ENCODE data around the gene ETV6.

ETV6 gene

DNA sequence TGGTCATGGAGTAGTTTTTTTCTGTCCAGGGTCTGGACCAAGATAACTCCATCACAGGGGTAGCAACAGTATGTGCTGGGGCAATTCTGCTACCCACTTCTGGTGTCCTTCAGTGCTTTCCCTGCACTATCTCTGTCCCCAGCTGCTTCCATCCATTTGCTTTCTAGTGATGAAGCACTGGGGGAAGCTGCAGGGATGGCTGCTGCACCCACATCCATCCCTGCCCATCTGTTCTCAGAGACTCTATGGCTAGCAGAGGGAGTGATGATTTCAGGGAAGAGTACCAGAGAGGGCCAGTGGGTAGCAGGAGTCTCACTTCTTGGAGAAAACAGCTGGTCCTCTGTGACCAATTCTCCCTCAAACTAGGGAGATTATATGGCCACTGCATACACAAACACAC lies 44.1 kb downstream of the ETV6 start:
- ChIA-PET POLR2A (no interaction called here), CTCF (interaction anchor here (1.4 kb wide), 1 partner anchor 21 kb away, joined by 3 read pairs; no protein-coding TSS in a partner anchor)
- no peak for DNase-seq (ENCODE audit: extremely low spot score)
- TF ChIP-seq, protein P1, sequence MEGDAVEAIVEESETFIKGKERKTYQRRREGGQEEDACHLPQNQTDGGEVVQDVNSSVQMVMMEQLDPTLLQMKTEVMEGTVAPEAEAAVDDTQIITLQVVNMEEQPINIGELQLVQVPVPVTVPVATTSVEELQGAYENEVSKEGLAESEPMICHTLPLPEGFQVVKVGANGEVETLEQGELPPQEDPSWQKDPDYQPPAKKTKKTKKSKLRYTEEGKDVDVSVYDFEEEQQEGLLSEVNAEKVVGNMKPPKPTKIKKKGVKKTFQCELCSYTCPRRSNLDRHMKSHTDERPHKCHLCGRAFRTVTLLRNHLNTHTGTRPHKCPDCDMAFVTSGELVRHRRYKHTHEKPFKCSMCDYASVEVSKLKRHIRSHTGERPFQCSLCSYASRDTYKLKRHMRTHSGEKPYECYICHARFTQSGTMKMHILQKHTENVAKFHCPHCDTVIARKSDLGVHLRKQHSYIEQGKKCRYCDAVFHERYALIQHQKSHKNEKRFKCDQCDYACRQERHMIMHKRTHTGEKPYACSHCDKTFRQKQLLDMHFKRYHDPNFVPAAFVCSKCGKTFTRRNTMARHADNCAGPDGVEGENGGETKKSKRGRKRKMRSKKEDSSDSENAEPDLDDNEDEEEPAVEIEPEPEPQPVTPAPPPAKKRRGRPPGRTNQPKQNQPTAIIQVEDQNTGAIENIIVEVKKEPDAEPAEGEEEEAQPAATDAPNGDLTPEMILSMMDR (IDR thresholded peaks at IDR 0.05; ENCODE audit: control extremely low read depth, extremely low read depth, low read depth, missing control alignments), result no peak

DNA sequence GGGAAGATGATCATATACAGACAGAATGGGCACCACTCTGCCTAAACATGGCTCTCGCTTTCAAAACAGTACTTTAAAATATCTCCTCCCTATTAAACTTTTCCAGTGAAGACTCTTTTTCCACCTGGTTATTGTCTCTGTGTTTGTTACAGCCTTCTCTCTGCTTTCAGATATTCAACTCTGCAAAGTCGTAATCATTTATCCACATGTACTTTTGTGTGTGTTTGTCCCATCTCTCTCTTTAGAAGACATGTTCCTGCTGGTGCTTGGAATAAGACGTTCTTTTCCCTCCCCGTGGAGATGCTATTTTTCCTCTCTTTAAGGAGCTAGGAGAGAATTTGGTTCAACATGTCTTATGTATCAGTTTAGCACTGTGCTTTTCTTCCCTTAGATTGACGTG lies 45.1 kb downstream of the ETV6 start:
- ChIA-PET CTCF (interaction anchor here (1.4 to 1.7 kb wide), 2 partner anchors 11 to 22 kb away, joined by 3 read pairs; no protein-coding TSS in a partner anchor), POLR2A (interaction anchor here (0.5 kb wide), 1 partner anchor 56 kb away, joined by 3 read pairs; no protein-coding TSS in a partner anchor)
- TF ChIP-seq, protein P1 (IDR thresholded peaks at IDR 0.05; ENCODE audit: control extremely low read depth, extremely low read depth, low read depth, missing control alignments), result no peak
- no peak for DNase-seq (ENCODE audit: extremely low spot score)

DNA sequence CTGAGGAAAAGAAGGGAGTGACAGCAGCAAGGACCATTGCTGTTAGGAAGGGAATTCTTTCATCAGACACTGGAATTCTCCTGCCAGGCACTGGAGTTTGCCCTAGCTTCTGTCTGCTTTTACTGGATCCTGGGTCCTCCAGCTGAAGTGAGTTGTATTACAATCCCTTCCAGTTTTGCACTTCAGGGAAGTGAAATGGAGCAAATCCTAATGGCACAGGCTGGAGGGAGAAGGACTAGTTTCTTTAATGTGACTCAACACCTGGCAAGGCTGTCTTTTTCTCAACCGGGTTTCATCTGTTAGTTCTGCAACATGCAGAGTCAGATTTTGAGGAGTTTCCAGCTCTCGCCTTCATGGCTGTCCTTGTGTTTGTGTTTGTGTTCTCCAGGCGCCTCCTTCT lies 45.8 kb downstream of the ETV6 start:
- CTCF ChIA-PET, result interaction anchor here (1.7 kb wide), 1 partner anchor 12 kb away, joined by 3 read pairs; no protein-coding TSS in a partner anchor

DNA sequence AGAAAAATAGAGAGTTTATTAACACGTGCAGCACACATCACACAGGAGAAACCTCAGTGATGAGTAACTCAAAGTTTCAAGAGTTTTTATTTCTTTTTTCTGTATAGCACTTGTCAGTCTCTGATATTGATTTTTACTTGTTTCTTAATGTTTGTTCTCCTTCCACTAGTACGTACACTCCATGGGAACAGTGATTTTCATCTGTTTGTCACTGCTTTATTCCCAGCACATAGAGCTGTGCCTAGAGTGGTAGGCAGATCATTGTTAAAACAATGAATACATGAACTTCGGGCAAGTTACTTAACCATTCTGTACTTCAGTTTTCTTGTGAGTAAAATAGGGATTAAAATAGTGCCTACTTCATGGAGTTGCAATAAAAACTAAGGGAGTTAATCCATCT lies 46.6 kb downstream of the ETV6 start:
- TF ChIP-seq, protein P1 (IDR thresholded peaks at IDR 0.05; ENCODE audit: control extremely low read depth, extremely low read depth, low read depth, missing control alignments), result no peak
- ChIA-PET CTCF (no interaction called here), POLR2A (no interaction called here)
- DNase-seq (ENCODE audit: extremely low spot score), result no peak

More for the DNA sequence above, 45.8 kb downstream of the ETV6 start:
- no peak for DNase-seq (ENCODE audit: extremely low spot score)
- TF ChIP-seq, protein P1 (IDR thresholded peaks at IDR 0.05; ENCODE audit: control extremely low read depth, extremely low read depth, low read depth, missing control alignments), result no peak
- POLR2A ChIA-PET, result no interaction called here

DNA sequence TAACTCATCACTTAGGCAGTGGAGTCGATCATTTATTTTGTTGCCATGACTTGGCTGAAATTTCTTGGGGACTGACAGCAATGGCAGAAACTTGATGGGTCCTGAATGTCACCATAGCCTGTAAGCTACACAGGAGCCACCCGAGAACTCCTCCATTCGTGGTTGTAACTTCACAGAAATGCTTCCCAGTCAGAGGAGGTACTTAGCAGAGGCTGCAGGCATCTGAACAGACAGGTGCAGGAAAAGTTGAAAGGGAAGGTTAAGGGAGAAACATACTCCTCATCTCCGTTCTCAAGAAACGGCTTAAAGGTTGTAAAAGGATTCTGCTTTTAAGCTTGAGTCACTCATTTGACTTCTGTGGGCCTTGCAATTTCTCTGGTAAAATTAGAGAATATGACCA lies 47.7 kb downstream of the ETV6 start:
- TF ChIP-seq, protein P1 (IDR thresholded peaks at IDR 0.05; ENCODE audit: control extremely low read depth, extremely low read depth, low read depth, missing control alignments), result no peak
- POLR2A ChIA-PET, result no interaction called here
- CTCF ChIA-PET, result no interaction called here
- no peak for DNase-seq (ENCODE audit: extremely low spot score)

DNA sequence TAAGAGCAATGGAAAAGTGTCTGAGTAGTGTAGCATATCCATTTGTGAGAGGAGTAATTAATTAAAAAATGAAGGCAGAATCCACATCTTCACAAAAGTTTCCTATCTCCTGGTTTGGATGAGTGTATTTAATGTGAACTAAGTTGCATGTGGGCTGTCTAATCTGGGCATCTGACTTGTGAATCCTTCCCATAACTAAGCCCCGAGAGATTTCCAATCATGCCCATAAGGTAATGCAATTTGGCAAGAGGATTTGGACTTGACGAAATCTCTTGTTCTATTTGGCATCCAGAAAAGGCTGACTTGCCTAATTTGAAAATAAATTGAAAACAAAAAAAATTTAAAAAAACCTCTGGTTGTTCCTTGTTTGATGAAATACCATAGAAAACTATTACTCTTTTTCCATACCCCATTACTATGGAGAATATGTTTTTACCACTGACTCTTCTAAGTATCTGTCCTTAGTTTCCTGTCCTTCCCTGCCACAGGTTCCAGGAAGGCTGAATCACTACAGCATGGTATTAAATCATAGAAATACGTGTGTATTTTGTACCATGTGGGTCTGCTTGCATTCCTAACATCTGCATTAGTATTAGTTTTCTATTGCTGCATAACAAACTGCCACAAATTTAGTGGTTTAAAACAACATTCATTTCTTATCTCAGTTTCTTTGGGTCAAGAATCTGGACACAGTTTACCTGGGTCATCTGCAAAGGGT lies 48.4 kb downstream of the ETV6 start:
- TF ChIP-seq, protein P1 (IDR thresholded peaks at IDR 0.05; ENCODE audit: control extremely low read depth, extremely low read depth, low read depth, missing control alignments), result no peak
- CTCF ChIA-PET, result interaction anchor here (1.2 to 3.8 kb wide), 2 partner anchors 9 to 11 kb away, joined by 3 to 23 read pairs; no protein-coding TSS in a partner anchor
- no peak for DNase-seq (ENCODE audit: extremely low spot score)
- POLR2A ChIA-PET, result no interaction called here

All from GM10248 (cell line).